HEK293 (cell line): ENCODE results near the gene VSIG10L.

Experiments used
- YY1 ChIP-seq: fragments of 450-650 bp; formaldehyde crosslinking; IDR thresholded peaks from 2 replicates; pipeline ENCODE4 v1.5.1; 2018; ENCODE audit warnings: missing biosample characterization, missing genetic modification characterization
- ZFP41 ChIP-seq: fragments of 450-650 bp; formaldehyde crosslinking; IDR thresholded peaks from 2 replicates; pipeline ENCODE4 v1.5.1; 2016; ENCODE audit warnings: missing biosample characterization, missing genetic modification characterization, borderline replicate concordance
- ZNF10 ChIP-seq: fragments of 450-650 bp; formaldehyde crosslinking; IDR thresholded peaks from 2 replicates; pipeline ENCODE4 v1.5.1; 2017; ENCODE audit warnings: missing biosample characterization, missing genetic modification characterization
- ZNF239 ChIP-seq: fragments of 450-650 bp; formaldehyde crosslinking; IDR thresholded peaks from 2 replicates; pipeline ENCODE4 v1.5.1; 2016; ENCODE audit warnings: missing biosample characterization, missing genetic modification characterization
- ZNF354C ChIP-seq: fragments of 450-650 bp; formaldehyde crosslinking; IDR thresholded peaks from 2 replicates; pipeline ENCODE4 v1.5.1; 2016; ENCODE audit warnings: missing biosample characterization, missing genetic modification characterization, low read depth, borderline replicate concordance
- ZNF571 ChIP-seq: fragments of 450-650 bp; formaldehyde crosslinking; IDR thresholded peaks from 2 replicates; pipeline ENCODE4 v1.5.0; 2017; ENCODE audit warnings: missing biosample characterization, missing genetic modification characterization
- ZNF626 ChIP-seq: fragments of 450-650 bp; sonication (Bioruptor Pico); formaldehyde crosslinking; IDR thresholded peaks from 2 replicates; pipeline ENCODE4 v1.5.1; 2018; ENCODE audit warnings: missing biosample characterization, missing genetic modification characterization, inconsistent platforms
- TF ChIP-seq, protein P1 (sequence below): fragments of 450-650 bp; formaldehyde crosslinking; IDR thresholded peaks from 2 replicates; pipeline ENCODE4 v1.5.1; 2016; ENCODE audit warnings: missing biosample characterization, missing genetic modification characterization
- TF ChIP-seq, protein P2 (sequence below): fragments of 450-650 bp; formaldehyde crosslinking; IDR thresholded peaks from 2 replicates; pipeline ENCODE4 v1.5.1; 2016; ENCODE audit warnings: missing biosample characterization, missing genetic modification characterization
- TF ChIP-seq, protein P3 (sequence below): fragments of 450-650 bp; formaldehyde crosslinking; IDR thresholded peaks from 2 replicates; pipeline ENCODE4 v1.5.1; 2016; ENCODE audit warnings: missing biosample characterization, missing genetic modification characterization
- TF ChIP-seq, protein P4 (sequence below): fragments of 450-650 bp; formaldehyde crosslinking; IDR thresholded peaks from 2 replicates; pipeline ENCODE4 v1.5.1; 2016; ENCODE audit warnings: missing biosample characterization, missing genetic modification characterization, low read depth

DNA sequence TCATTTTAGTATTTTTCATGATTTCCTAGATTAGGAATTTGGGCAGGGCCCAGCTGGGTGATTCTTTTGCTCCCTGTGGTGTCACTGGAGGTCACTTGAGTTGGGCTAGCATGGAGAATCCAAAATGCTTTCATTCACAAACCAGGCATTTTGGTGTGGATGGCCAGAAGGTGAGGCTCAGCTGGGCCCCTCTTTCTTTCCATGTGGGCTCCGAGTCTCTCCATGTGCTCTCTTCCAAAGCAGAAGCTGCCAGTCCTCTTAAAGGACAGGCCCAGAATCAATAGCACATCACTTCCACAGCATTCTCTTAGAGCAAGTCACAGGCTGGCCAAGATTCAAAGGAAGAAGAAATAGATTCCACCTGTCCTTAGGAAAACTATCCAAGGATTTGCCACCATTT lies 52.3 kb downstream of the VSIG10L start:
- TF ChIP-seq, protein P1, sequence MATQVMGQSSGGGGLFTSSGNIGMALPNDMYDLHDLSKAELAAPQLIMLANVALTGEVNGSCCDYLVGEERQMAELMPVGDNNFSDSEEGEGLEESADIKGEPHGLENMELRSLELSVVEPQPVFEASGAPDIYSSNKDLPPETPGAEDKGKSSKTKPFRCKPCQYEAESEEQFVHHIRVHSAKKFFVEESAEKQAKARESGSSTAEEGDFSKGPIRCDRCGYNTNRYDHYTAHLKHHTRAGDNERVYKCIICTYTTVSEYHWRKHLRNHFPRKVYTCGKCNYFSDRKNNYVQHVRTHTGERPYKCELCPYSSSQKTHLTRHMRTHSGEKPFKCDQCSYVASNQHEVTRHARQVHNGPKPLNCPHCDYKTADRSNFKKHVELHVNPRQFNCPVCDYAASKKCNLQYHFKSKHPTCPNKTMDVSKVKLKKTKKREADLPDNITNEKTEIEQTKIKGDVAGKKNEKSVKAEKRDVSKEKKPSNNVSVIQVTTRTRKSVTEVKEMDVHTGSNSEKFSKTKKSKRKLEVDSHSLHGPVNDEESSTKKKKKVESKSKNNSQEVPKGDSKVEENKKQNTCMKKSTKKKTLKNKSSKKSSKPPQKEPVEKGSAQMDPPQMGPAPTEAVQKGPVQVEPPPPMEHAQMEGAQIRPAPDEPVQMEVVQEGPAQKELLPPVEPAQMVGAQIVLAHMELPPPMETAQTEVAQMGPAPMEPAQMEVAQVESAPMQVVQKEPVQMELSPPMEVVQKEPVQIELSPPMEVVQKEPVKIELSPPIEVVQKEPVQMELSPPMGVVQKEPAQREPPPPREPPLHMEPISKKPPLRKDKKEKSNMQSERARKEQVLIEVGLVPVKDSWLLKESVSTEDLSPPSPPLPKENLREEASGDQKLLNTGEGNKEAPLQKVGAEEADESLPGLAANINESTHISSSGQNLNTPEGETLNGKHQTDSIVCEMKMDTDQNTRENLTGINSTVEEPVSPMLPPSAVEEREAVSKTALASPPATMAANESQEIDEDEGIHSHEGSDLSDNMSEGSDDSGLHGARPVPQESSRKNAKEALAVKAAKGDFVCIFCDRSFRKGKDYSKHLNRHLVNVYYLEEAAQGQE (tag by site-specific recombination): no peak
- TF ChIP-seq ZNF239 (tag by site-specific recombination) (no peak), ZNF571 (tag by site-specific recombination) (no peak), ZNF354C (tag by site-specific recombination) (no peak), YY1 (tag by site-specific recombination) (no peak), ZFP41 (no peak), ZNF10 (no peak), ZNF626 (tag by site-specific recombination) (no peak)
- TF ChIP-seq, protein P2, sequence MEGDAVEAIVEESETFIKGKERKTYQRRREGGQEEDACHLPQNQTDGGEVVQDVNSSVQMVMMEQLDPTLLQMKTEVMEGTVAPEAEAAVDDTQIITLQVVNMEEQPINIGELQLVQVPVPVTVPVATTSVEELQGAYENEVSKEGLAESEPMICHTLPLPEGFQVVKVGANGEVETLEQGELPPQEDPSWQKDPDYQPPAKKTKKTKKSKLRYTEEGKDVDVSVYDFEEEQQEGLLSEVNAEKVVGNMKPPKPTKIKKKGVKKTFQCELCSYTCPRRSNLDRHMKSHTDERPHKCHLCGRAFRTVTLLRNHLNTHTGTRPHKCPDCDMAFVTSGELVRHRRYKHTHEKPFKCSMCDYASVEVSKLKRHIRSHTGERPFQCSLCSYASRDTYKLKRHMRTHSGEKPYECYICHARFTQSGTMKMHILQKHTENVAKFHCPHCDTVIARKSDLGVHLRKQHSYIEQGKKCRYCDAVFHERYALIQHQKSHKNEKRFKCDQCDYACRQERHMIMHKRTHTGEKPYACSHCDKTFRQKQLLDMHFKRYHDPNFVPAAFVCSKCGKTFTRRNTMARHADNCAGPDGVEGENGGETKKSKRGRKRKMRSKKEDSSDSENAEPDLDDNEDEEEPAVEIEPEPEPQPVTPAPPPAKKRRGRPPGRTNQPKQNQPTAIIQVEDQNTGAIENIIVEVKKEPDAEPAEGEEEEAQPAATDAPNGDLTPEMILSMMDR (tag by site-specific recombination): no peak
- TF ChIP-seq, protein P3, sequence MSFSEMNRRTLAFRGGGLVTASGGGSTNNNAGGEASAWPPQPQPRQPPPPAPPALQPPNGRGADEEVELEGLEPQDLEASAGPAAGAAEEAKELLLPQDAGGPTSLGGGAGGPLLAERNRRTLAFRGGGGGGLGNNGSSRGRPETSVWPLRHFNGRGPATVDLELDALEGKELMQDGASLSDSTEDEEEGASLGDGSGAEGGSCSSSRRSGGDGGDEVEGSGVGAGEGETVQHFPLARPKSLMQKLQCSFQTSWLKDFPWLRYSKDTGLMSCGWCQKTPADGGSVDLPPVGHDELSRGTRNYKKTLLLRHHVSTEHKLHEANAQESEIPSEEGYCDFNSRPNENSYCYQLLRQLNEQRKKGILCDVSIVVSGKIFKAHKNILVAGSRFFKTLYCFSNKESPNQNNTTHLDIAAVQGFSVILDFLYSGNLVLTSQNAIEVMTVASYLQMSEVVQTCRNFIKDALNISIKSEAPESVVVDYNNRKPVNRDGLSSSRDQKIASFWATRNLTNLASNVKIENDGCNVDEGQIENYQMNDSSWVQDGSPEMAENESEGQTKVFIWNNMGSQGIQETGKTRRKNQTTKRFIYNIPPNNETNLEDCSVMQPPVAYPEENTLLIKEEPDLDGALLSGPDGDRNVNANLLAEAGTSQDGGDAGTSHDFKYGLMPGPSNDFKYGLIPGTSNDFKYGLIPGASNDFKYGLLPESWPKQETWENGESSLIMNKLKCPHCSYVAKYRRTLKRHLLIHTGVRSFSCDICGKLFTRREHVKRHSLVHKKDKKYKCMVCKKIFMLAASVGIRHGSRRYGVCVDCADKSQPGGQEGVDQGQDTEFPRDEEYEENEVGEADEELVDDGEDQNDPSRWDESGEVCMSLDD (tag by site-specific recombination): no peak
- TF ChIP-seq, protein P4, sequence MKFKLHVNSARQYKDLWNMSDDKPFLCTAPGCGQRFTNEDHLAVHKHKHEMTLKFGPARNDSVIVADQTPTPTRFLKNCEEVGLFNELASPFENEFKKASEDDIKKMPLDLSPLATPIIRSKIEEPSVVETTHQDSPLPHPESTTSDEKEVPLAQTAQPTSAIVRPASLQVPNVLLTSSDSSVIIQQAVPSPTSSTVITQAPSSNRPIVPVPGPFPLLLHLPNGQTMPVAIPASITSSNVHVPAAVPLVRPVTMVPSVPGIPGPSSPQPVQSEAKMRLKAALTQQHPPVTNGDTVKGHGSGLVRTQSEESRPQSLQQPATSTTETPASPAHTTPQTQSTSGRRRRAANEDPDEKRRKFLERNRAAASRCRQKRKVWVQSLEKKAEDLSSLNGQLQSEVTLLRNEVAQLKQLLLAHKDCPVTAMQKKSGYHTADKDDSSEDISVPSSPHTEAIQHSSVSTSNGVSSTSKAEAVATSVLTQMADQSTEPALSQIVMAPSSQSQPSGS (tag by site-specific recombination): no peak
